Effector memory CD4-positive, alpha-beta T cell (primary cell): ENCODE measurements around the gene SF3B6.
"Not testable (repeated sequence)": the region's sequence is repeated elsewhere in the genome, so short reads cannot be mapped to it uniquely, and the experiment has no call there.

Experiments used
- DNase-seq, 3 donors: peaks; one replicate each; pipeline ENCODE4 v3.0.0-alpha.2; 2020
- H3K27ac ChIP-seq: 2 replicates; pipeline ENCODE4 v1.7.0; 2013; ENCODE audit warnings: mild to moderate bottlenecking, low read length, moderate library complexity; ENCODE audit not compliant: insufficient read depth, poor library complexity, severe bottlenecking
- H3K27me3 ChIP-seq: replicated peaks from 2 replicates; pipeline ENCODE4 v1.7.0; 2013; ENCODE audit warnings: mild to moderate bottlenecking, low read length; ENCODE audit not compliant: insufficient read depth, control insufficient read depth, poor library complexity, severe bottlenecking
- H3K36me3 ChIP-seq: 2 replicates; pipeline ENCODE4 v1.7.0; 2013; ENCODE audit warnings: mild to moderate bottlenecking, low read length, moderate library complexity; ENCODE audit not compliant: control insufficient read depth, insufficient read depth
- H3K4me1 ChIP-seq: 2 replicates; pipeline ENCODE4 v1.7.0; 2013; ENCODE audit warnings: low read length, mild to moderate bottlenecking; ENCODE audit not compliant: control insufficient read depth, insufficient read depth, poor library complexity, severe bottlenecking
- H3K4me3 ChIP-seq: 2 replicates; pipeline ENCODE4 v1.7.0; 2013; ENCODE audit warnings: low read length, low read depth, mild to moderate bottlenecking; ENCODE audit not compliant: insufficient read depth, poor library complexity, severe bottlenecking
- H3K9me3 ChIP-seq: 2 replicates; pipeline ENCODE4 v1.7.0; 2013; ENCODE audit warnings: mild to moderate bottlenecking, low read length, moderate library complexity; ENCODE audit not compliant: control insufficient read depth

Gene SF3B6

DNA sequence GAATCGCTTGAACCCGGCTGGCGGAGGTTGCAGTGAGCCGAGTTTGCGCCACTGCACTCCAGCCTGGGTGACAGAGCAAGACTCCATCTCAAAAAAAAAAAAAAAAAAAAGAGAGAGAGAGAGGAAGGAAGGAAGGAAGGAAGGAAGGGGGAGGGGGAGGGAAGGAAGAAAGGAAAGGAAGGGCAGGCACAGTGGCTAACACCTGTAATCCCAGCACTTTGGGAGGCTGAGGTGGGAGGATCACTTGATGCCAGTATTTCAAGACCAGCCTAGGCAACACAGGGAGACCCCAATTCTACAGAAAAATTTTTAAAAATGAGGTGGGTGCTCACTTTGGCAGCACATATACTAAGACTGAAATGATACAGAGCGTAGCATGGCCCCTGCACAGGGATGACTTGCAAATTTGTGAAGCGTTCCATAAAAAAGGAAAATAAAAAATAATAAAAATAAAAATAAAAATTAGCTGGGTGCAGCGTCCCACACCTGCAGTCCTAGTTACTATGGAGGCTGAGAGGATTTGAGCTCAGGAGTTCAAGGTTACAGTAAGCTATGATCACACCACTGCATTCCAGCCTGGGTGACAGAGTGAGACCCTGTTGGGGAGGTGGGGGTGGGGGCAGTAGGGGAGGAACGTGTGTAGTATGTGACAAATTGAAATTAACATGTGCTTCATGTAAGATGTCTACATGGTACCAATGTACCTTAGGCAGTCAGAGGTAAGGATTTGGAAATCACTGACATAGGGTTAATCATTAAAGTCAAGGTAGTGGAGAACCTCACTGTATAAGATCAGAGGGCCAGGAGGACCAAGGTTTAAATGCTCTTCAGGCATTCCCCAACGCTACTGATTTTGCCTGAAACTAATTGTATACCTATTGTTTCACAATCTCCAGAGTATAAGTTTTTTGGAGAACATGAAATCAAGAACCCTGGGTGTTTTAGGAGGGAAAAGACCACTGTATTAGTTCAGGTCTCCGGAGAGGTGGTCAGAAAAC, 30.3 kb downstream of the SF3B6 start:
- Histone ChIP-seq H3K9me3 (no peaks in the 10 kb centered on the region), H3K36me3 (no peaks in the 10 kb centered on the region), H3K27ac (no peak overlapping the region), H3K4me3 (no peak overlapping the region), H3K4me1 (peaks cover 18% of the 10 kb centered on the region), H3K27me3 (peaks cover 15% of the 10 kb centered on the region)
- DNase-seq = no peak

DNA sequence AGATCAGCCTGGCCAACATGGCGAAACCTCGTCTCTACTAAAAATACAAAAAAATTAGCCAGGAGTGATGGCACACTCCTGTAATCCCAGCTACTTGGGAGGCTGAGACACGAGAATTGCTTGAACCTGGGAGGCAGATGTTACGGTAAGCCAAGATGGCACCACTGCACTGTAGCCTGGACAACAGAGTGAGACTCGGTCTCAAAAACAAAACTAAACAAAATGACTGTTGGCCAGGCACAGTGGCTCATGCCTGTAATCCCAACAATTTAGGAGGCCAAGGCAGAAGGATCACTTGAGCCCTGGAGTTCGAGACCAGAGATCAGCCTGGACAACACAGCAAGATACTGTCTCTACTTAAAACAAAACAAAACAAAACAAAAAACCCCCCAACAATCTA, 33.0 kb downstream of the SF3B6 start:
- not testable (repeated sequence) for DNase-seq, H3K9me3 ChIP-seq, H3K27me3 ChIP-seq, H3K27ac ChIP-seq, H3K4me1 ChIP-seq, H3K4me3 ChIP-seq
- peaks cover 12% of the 10 kb centered on the region for H3K36me3 ChIP-seq

DNA sequence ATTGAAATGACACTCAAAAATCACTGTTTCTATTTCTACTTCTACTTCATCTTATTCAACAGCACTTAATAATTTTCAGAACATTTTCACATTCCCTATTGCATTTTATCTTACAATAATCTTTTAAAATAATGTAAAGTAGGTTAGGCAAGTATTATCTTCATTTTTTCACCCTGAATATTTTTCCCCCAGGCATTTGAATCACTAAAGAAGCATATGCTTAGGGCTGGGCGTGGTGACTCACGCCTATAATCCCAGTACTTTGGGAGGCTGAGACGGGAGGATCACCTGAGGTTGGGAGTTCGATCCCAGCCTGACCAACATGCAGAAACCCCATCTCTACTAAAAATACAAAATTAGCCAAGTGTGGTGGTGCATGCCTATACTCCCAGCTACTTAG, 35.6 kb downstream of the SF3B6 start:
- Histone ChIP-seq H3K4me3 (no peak overlapping the region), H3K36me3 (peaks cover 13% of the 10 kb centered on the region), H3K27me3 (no peaks in the 10 kb centered on the region), H3K9me3 (no peaks in the 10 kb centered on the region), H3K27ac (no peak overlapping the region), H3K4me1 (no peaks in the 10 kb centered on the region)
- no peak for DNase-seq

- no peaks in the 10 kb centered on the region for H3K9me3 ChIP-seq
- no peak for DNase-seq
Measured at GRCh38 chr2:24038786-24039499, 37.2 kb downstream of the SF3B6 start.

GRCh38 chr2:24026233-24026632, 49.9 kb downstream of the SF3B6 start:
- H3K27me3 ChIP-seq = no peaks in the 10 kb centered on the region
- H3K4me1 ChIP-seq = no peaks in the 10 kb centered on the region
- no peak overlapping the region for H3K4me3 ChIP-seq
- H3K36me3 ChIP-seq = peaks cover 44% of the 10 kb centered on the region
- no peak overlapping the region for H3K27ac ChIP-seq
- no peaks in the 10 kb centered on the region for H3K9me3 ChIP-seq
- no peak for DNase-seq

More at GRCh38 chr2:24038786-24039499, 37.2 kb downstream of the SF3B6 start:
- H3K36me3 ChIP-seq = peaks cover 13% of the 10 kb centered on the region
- no peak overlapping the region for H3K27ac ChIP-seq
- no peaks in the 10 kb centered on the region for H3K4me1 ChIP-seq
- H3K4me3 ChIP-seq = no peak overlapping the region
- no peaks in the 10 kb centered on the region for H3K27me3 ChIP-seq

- Histone ChIP-seq H3K4me3 (no peak overlapping the region), H3K27ac (no peak overlapping the region), H3K36me3 (peaks cover 33% of the 10 kb centered on the region), H3K4me1 (no peaks in the 10 kb centered on the region), H3K9me3 (no peaks in the 10 kb centered on the region), H3K27me3 (no peaks in the 10 kb centered on the region)
- no peak for DNase-seq
Measured at GRCh38 chr2:24024996-24025663, 51.0 kb downstream of the SF3B6 start.

GRCh38 chr2:24024018-24024417, 52.1 kb downstream of the SF3B6 start:
- Histone ChIP-seq H3K4me1 (no peaks in the 10 kb centered on the region), H3K4me3 (no peak overlapping the region), H3K9me3 (no peaks in the 10 kb centered on the region), H3K27ac (no peak overlapping the region), H3K36me3 (peaks cover 22% of the 10 kb centered on the region), H3K27me3 (no peaks in the 10 kb centered on the region)
- no peak for DNase-seq

DNA sequence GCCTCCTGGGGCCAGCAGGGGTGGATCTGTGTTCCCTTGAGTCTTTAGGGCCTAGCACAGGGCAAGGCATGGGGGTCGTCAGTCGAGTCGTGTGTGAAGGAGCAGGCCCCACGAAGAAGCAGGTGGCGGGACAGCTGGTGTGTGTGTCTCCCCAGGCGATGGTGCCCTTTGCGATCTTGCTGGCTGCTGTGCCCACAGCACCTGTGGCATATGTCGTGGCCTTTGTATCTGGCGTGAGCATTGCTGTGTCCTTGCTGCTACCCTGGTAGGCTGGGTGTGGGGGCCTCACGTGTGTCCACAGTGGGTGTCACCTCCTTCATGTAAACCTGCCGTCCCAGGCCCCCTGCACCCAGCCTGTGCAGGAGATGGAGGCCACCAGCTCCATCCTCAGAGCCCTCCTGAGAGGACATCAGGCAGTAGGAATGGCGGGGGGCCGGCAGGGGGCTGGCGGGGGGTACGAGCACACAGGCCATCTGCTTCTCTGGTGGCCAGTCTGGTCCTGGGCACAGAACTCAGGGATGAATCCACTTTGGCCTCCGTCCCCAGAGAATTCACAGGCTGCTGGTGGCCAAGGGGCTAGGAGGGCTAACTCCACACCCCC, 53.1 kb downstream of the SF3B6 start:
- Histone ChIP-seq H3K36me3 (peaks cover 19% of the 10 kb centered on the region), H3K9me3 (no peaks in the 10 kb centered on the region), H3K27me3 (no peaks in the 10 kb centered on the region), H3K27ac (no peak overlapping the region), H3K4me1 (no peaks in the 10 kb centered on the region), H3K4me3 (no peak overlapping the region)
- DNase-seq = no peak

GRCh38 chr2:24022324-24022974, 53.7 kb downstream of the SF3B6 start:
- no peak for DNase-seq
- no peak overlapping the region for H3K27ac ChIP-seq
- no peaks in the 10 kb centered on the region for H3K9me3 ChIP-seq
- no peak overlapping the region for H3K4me3 ChIP-seq
- no peaks in the 10 kb centered on the region for H3K4me1 ChIP-seq
- H3K36me3 ChIP-seq = peaks cover 15% of the 10 kb centered on the region
- H3K27me3 ChIP-seq = no peaks in the 10 kb centered on the region
